Adrenal gland (tissue), 12 donors: ENCODE results near the gene CTSW. TPM values are rescaled to one million over a fixed set of nuclear protein-coding genes. Genes with fewer than 3 reads are reported as not detected.

Experiments used
- DNase-seq, 7 donors: peaks; one replicate each; pipeline ENCODE4 v3.0.0-alpha.2; 2019 to 2020
- H3K27ac ChIP-seq, 5 donors: fragments of 200-600 bp; sonication (generic) in 4 of 5; 1 replicate in 3 of 5; 2 replicates in 2 of 5; pipeline versions ENCODE4 v1.5.1 to v1.8.0; 2016 to 2020; ENCODE audit warnings: mild to moderate bottlenecking in 1 of 5
- H3K27me3 ChIP-seq: fragments of 200-600 bp; 2 replicates; pipeline ENCODE4 v1.8.0; 2021
- H3K36me3 ChIP-seq, 2 donors: fragments of 200-600 bp; replicated peaks in 1 of 2; 1 replicate in 1 of 2; 2 replicates in 1 of 2; pipeline versions ENCODE4 v1.5.1 to v1.8.0; 2018 to 2022
- H3K4me1 ChIP-seq, 2 donors: fragments of 200-600 bp; replicated peaks in 1 of 2; 1 replicate in 1 of 2; 2 replicates in 1 of 2; pipeline versions ENCODE4 v1.5.1 to v1.8.0; 2018 to 2021
- H3K4me3 ChIP-seq, 4 donors: fragments of 200-600 bp; sonication (generic) in 3 of 4; one replicate each; pipeline ENCODE4 v1.5.1; 2016 to 2018
- H3K9me3 ChIP-seq, 3 donors: fragments of 200-600 bp; sonication (generic) in 1 of 3; replicated peaks in 1 of 3; 1 replicate in 2 of 3; 2 replicates in 1 of 3; pipeline versions ENCODE4 v1.5.1 to v1.8.0; 2016 to 2021
- POLR2A ChIP-seq, 2 donors: fragments of 450-650 bp; IDR thresholded peaks; one replicate each; pipeline ENCODE4 v1.6.1; 2017; ENCODE audit warnings: antibody characterized with exemption in 2 of 2, mild to moderate bottlenecking in 2 of 2, moderate library complexity in 1 of 2
- WGBS, 4 donors: extraction: QIAGEN DNeasy Blood & Tissue Kit in 2 of 4; methylation state at CpG; one replicate each; pipeline versions ENCODE4 v1.1.5 to v1.1.7; 2013 to 2017; 5-methylcytosine and 5-hydroxymethylcytosine counted together
- intact Hi-C, 2 donors: fragments of 100-400 bp; cut with DNase I; formaldehyde crosslinking; loops; one replicate each; pipeline versions ENCODE4 v1.14.1 to v1.15.0; 2022 to 2023
- polyA plus RNA-seq, 3 donors: library from polyadenylated mRNA; stranded (reverse); fragments of 200-250 nt in 2 of 3; fragments of 350-450 nt in 1 of 3; fragmentation: Illumina TruSeq in 1 of 3; extraction: RNeasy Lipid Tissue Mini Kit (QIAGEN cat#74804) in 1 of 3; gene quantifications; one replicate each; pipeline ENCODE4 v1.2.3, GENCODE V29; 2013 to 2014
- total RNA-seq, 9 donors: library from RNA; depleted of rRNA in 4 of 9; stranded (reverse); fragments of >200 nt in 4 of 9; fragments of 120-200 nt in 1 of 9; fragmentation: NEBNext Ultra II Directional in 1 of 9; extraction: Animal tissue kit (Norgen Biotek cat#: 25700) in 1 of 9; gene quantifications; one replicate each; pipeline versions ENCODE4 v1.1.0 to v1.2.4, GENCODE V29; 2013 to 2023
- TF ChIP-seq, protein P1 (sequence below), 6 experiments: fragments of 450-650 bp in 4 of 6; fragments of 200-600 bp in 2 of 6; sonication (generic) in 1 of 6; IDR thresholded peaks; 1 replicate in 5 of 6; 2 replicates in 1 of 6; pipeline versions ENCODE4 v1.5.1 to v1.8.0; 2016 to 2021; ENCODE audit warnings: antibody characterized with exemption in 6 of 6, mild to moderate bottlenecking in 2 of 6, moderate library complexity in 1 of 6
- donor health status: healthy with polysubstance abuse.
- donor health status: Bipolar disorder and iron deficiency.
- donor health status: DM: yes; HTN: yes; CAD: no.
- donor health status: DM: no; HTN: no; CAD: no.
- donor health status: DM: no; HTN: no; CAD: no.
- donor health status: DM: yes; HTN: yes; CAD: no.

The CTSW gene
- total and polyA plus RNA-seq, 12 donors, result 0.28 to 4.8 (median 0.96) TPM; not detected in 2

DNA sequence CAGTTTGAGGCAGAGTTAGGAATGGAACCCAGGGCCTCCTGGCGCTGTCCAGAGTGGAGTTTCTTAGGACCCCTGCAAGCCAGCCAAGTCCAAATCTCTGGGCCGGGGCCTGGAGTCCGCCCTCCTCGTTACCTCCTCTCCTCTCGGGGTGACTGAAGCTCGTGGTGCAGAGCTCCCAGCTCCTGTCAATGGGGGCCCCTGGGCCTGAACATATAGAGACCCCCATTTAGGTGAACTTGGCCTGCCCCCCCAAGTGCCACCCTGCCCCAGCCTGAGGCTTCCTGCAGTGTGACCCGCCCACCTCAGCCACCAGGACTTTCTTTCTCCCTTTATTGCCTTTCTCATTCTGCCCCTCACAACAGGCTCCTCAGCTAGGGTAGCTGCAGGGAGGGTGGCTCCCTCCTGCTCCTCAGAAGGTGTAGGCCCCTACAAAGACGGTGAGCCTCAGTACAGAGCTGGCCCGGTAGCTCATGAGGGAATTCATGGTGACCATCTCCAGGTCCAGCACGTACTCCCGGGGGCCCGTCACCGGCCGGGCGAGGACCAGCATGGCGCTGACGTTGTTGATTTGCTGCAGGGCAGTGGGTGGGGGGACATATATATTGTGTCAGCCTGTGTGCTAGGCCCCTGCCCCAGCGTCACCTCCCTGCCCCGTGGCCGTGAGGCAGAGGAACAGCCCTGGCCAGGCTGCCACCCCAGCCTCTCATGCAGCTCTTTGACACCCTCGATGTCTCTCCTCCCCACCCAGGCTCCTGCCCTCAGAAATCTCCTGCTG lies 12.9 kb upstream of the CTSW start:
- Histone ChIP-seq H3K9me3 (no peaks in the 10 kb centered on the region), H3K27ac (no peak overlapping the region), H3K27me3 (no peaks in the 10 kb centered on the region), H3K4me3 (no peak overlapping the region), H3K4me1 (peaks cover under 1 to 12% of the 10 kb centered on the region in 2 donors), H3K36me3 (peaks cover 0 to 70% of the 10 kb centered on the region in 2 donors)
- no peak for TF ChIP-seq POLR2A (IDR thresholded peaks at IDR 0.05)
- TF ChIP-seq, protein P1, sequence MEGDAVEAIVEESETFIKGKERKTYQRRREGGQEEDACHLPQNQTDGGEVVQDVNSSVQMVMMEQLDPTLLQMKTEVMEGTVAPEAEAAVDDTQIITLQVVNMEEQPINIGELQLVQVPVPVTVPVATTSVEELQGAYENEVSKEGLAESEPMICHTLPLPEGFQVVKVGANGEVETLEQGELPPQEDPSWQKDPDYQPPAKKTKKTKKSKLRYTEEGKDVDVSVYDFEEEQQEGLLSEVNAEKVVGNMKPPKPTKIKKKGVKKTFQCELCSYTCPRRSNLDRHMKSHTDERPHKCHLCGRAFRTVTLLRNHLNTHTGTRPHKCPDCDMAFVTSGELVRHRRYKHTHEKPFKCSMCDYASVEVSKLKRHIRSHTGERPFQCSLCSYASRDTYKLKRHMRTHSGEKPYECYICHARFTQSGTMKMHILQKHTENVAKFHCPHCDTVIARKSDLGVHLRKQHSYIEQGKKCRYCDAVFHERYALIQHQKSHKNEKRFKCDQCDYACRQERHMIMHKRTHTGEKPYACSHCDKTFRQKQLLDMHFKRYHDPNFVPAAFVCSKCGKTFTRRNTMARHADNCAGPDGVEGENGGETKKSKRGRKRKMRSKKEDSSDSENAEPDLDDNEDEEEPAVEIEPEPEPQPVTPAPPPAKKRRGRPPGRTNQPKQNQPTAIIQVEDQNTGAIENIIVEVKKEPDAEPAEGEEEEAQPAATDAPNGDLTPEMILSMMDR (IDR thresholded peaks at IDR 0.05), result no peak
- intact Hi-C loops, result no loop called here
- peak in 2 of 7 donors; percentile 7 to 16 for DNase-seq
- 85 to 90% (median 88%) methylated on average over 11 to 21 of the region's 21 CpGs for WGBS, 4 donors

DNA sequence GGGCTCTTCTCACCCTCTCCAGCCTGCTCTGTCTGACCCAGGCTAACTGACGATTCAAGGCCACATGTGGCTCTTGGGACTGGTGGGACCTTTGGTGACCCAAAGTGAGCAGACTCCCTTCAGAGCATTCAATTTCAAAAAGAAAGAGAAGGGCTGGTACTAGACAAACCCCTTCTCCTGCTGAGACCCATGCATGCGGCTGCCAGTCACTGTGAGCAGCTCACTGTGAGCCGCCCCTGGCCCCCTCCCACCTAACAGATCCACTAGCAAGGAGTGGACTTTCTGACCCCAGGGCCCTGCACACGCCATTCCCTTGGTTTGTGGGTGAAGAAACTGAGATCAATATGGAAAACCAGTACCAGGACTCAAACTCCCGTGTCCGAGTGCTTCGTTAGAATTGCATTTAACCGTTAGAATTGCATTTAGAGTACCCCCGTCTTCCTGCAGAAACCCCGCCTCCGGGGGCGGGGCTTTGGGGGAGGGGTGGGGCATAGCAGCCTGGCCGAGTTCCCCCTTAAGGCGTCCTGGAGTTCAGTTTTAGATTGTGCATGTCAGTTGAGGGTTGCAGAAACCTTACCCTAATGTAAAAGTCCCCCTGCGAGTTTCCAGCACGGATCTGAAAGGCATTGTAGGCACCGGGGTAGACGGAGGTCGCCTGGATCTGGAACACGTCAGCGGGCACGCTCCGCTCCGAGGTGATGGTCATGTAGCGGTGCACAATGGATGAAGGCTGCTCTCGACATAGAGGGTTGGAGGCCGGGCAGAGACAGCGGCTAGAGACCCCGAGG lies 12.2 kb upstream of the CTSW start:
- Histone ChIP-seq H3K4me1 (peaks cover 0 to 17% of the 10 kb centered on the region in 2 donors), H3K27me3 (no peaks in the 10 kb centered on the region), H3K9me3 (no peaks in the 10 kb centered on the region), H3K27ac (no peak overlapping the region), H3K36me3 (peaks cover 0 to 65% of the 10 kb centered on the region in 2 donors), H3K4me3 (no peak overlapping the region)
- TF ChIP-seq, protein P1 (IDR thresholded peaks at IDR 0.05), result no peak
- TF ChIP-seq POLR2A (IDR thresholded peaks at IDR 0.05), result no peak
- intact Hi-C loops, result no loop called here
- WGBS, 4 donors, result 59 to 66% (median 62%) methylated on average over 23 to 29 of the region's 29 CpGs
- DNase-seq, result peak in 2 of 7 donors; percentile 6 to 10

DNA sequence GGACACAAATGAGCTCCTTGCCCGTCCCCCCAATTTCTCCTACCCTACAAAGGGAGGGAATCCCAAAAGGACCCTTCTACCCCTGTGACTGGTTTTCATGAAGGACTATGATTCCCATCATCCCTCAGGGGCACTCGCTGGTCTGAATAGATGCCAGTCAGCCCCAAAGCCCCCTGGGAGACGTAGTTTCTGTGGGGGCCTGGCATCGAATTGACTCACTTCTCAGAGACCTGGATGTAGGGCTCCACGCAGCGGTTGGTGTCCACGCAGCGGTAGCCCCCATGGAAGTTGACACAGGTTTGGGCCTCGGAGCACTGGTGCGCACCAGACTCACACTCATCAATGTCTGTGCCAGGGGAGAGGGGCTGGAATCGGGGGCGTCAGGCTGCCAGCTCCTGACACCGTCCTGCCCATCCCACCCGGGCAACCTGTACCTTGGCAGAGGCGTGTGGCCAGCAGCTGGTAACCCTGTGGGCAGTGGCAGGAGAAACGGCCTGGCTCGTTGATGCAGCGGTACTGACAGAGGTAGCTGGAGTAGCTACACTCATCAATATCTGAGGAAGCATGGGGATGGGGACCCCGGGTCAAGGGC lies 11.5 kb upstream of the CTSW start:
- TF ChIP-seq POLR2A (IDR thresholded peaks at IDR 0.05), result no peak
- TF ChIP-seq, protein P1 (IDR thresholded peaks at IDR 0.05), result no peak
- intact Hi-C loops, result no loop called here
- Histone ChIP-seq H3K27ac (no peak overlapping the region), H3K4me1 (peaks cover 2 to 17% of the 10 kb centered on the region in 2 donors), H3K9me3 (no peaks in the 10 kb centered on the region), H3K27me3 (no peaks in the 10 kb centered on the region), H3K36me3 (peaks cover 0 to 58% of the 10 kb centered on the region in 2 donors), H3K4me3 (no peak overlapping the region)
- WGBS, 4 donors, result 75 to 88% (median 83%) methylated on average over 6 to 19 of the region's 19 CpGs
- DNase-seq, result peak in 2 of 7 donors; percentile 18 to 63

DNA sequence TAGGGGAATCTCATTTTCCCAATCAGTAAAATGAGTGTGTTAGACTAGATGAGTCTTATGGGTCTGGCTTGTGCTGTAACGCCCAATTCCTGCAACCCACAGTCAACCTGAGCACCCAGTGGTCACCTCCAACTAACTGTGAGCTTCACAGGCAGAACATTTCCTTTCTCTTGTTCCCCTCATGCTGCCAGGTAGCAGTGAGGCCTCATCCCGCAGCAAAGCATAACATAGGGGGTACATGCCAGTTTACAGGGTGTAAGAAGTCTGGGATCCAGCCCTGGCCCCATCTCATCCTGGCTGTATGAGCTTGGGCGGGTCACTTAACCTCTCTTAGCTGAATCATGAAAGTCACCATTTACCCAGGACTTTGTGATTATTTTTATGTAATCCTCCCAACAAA lies 10.7 kb upstream of the CTSW start:
- Histone ChIP-seq H3K27me3 (no peaks in the 10 kb centered on the region), H3K4me3 (no peak overlapping the region), H3K9me3 (no peaks in the 10 kb centered on the region), H3K36me3 (peaks cover 0 to 51% of the 10 kb centered on the region in 2 donors), H3K27ac (no peak overlapping the region), H3K4me1 (peaks cover 2 to 17% of the 10 kb centered on the region in 2 donors)
- 81 to 100% (median 91%) methylated on average over 2 to 3 of the region's 3 CpGs for WGBS, 4 donors
- intact Hi-C loops, result no loop called here
- DNase-seq, result no peak
- TF ChIP-seq POLR2A (IDR thresholded peaks at IDR 0.05), result no peak
- TF ChIP-seq, protein P1 (IDR thresholded peaks at IDR 0.05), result no peak
